ENCODE data around the gene SAFB2.
"Not testable (repeated sequence)": the region's sequence is repeated elsewhere in the genome, so short reads cannot be mapped to it uniquely, and the experiment has no call there.

Gene SAFB2

GRCh38 chr19:5632241-5632612 lies 9.7 kb upstream of the SAFB2 start:
- no peak for DNase-seq

GRCh38 chr19:5631567-5632240 lies 9.1 kb upstream of the SAFB2 start:
- DNase-seq: no peak

- no peak for DNase-seq
Measured at GRCh38 chr19:5628919-5629481, 6.4 kb upstream of the SAFB2 start.

- DNase-seq: no peak
Measured at GRCh38 chr19:5628461-5628860, 5.9 kb upstream of the SAFB2 start.

GRCh38 chr19:5627395-5627904 lies 4.9 kb upstream of the SAFB2 start:
- peak in 8 of 14 donors; percentile 17 to 31 (median 25) for DNase-seq

GRCh38 chr19:5625641-5626040 lies 3.1 kb upstream of the SAFB2 start:
- no peak for DNase-seq

- no peak for DNase-seq
Measured at GRCh38 chr19:5624741-5625278, 2.2 kb upstream of the SAFB2 start.

GRCh38 chr19:5624018-5624663 lies 1.6 kb upstream of the SAFB2 start:
- DNase-seq: peak in 6 of 14 donors; percentile 8 to 33 (median 16)

GRCh38 chr19:5623397-5624017 lies 931 bp upstream of the SAFB2 start:
- DNase-seq: peak in 2 of 14 donors; percentile 30 to 56

GRCh38 chr19:5621945-5622464 lies 571 bp downstream of the SAFB2 start:
- DNase-seq: peak in 5 of 14 donors; percentile 32 to 58 (median 43)

GRCh38 chr19:5621311-5621944 lies 1.1 kb downstream of the SAFB2 start:
- DNase-seq: peak in 12 of 14 donors; percentile 18 to 62 (median 40)

- no peak for DNase-seq
Measured at GRCh38 chr19:5619946-5620345, 2.6 kb downstream of the SAFB2 start.

- DNase-seq: no peak
Measured at GRCh38 chr19:5618591-5618990, 4.0 kb downstream of the SAFB2 start.

GRCh38 chr19:5617080-5617479 lies 5.5 kb downstream of the SAFB2 start:
- DNase-seq: no peak

GRCh38 chr19:5615756-5616327 lies 6.7 kb downstream of the SAFB2 start:
- DNase-seq: no peak

GRCh38 chr19:5612891-5613865 lies 9.4 kb downstream of the SAFB2 start:
- no peak for DNase-seq

GRCh38 chr19:5609881-5610448 lies 12.6 kb downstream of the SAFB2 start:
- no peak for DNase-seq

GRCh38 chr19:5608766-5609165 lies 13.8 kb downstream of the SAFB2 start:
- not testable (repeated sequence) for DNase-seq

GRCh38 chr19:5608291-5608690 lies 14.3 kb downstream of the SAFB2 start:
- DNase-seq: no peak

Data from C1 segment of cervical spinal cord (tissue), 14 donors.